Smooth muscle cell of trachea (primary cell): Measurements from ENCODE around the gene ART4. TPM values are rescaled to one million over a fixed set of nuclear protein-coding genes. Genes with fewer than 3 reads are reported as not detected.

Experiments
- total RNA-seq: library from RNA; depleted of rRNA; stranded (reverse); fragments of >200 nt; gene quantifications from 2 replicates; pipeline ENCODE4 v1.2.1, GENCODE V29; 2014

The ART4 gene
- total RNA-seq: 0.44 TPM in 1 of 2 replicates, not detected in the other

DNA sequence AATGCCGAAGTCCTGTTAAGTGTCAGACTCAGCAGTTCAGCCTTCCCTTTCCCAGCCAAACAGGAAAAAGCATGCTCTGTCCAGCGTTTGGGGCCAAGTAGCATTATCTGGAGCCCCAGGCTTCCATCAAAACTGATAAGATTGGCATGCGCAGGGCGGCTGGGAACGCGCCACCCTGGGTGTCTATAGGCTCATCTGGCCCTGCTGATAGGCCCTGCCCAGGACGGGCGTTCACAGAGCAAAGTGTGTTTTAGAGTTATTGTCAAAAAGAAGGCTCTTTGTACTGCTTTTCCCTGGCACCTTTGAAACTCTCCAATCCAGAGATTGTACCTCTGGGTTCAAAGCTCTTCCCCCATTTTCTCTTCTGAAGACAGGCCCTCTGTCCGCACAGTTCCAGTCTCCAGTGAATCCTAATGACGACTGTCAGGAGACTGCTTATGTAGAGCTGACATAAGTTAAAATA lies at the start of gene ART4:
Gene ART4, minus strand, starts transcription at position 102 of the 463 bp plus-strand sequence. CDS start 413 bp downstream, outside the sequence.

GRCh38 chr12:14885718-14886221 lies 42.4 kb upstream of the ART4 start, which contains the start of gene MGP:
Gene MGP (minus strand): TSS chr12:14885854. CDS start chr12:14885791, 63 bp downstream.

DNA sequence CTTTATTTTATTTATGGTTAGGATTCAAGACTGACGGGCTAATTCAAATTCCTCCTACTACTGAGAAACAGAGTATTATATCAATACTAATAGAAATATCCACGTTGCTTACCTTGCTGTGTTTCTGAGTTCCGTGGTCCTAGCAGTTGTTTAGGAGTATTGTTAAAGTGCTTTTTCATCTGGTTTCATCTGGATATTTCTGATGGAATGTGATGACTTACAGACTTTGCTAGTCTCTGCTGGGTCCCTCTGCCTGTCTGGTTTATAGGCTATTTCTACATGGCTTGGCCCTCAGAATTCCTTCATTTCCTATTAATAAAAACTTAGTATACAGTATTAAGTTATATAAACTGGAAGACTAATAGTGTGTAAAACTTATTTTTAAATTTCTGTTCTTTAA lies 29.3 kb downstream of the ART4 start, which contains the start of gene SMCO3:
Gene SMCO3, minus strand, starts transcription at position 169 of the 400 bp plus-strand sequence. CDS start 7,502 bp downstream, outside the sequence.

DNA sequence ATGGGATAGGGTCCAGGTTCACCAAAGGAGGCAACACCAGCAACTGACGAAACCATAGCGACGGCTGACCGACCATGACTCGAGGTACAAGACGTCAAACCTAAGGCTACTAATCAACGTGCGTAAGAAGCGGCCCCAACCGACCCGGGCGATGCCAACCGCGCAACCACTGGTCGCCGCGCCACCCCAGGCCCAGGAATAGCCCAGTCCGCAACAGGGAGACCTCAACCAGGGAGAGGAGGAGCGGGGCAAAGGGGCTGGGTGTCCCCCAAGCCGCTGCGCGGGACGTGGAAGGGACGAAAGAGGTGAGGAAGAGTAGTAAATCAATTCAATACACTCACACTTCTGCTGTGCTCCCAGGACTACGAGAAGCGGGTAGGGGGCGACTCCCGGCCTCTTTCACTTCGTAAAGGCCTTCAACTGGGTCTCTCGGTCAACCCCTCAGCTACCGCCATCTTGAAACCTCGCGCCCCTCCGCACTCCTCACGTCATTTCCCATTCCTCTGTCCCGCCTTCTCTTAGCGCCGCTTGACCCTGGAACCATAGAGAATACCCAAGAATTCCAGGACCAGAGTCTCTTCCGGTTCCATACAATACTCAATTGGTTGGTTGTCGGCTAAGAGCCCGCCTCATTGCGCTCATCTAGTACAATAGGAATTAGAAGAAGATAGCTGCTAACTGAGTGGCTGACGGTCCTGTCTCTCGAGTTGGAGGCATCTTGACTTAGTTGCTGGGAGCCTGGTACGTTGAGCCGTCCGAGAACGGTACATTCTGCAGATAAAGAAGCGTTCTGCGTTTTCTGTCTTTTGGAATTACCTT lies 40.1 kb downstream of the ART4 start, which contains the start of the genes C12orf60 and WBP11:
Gene C12orf60, plus strand, starts transcription at position 660 of the 819 bp plus-strand sequence. CDS start 19,266 bp downstream, outside the sequence.
Gene WBP11, minus strand, starts transcription at position 468 of the 819 bp plus-strand sequence. CDS start 2,095 bp downstream, outside the sequence.

Other genes with a start within 250 kb of the ART4 start
- gene GUCY2C, start 146.9 kb downstream of the ART4 start, total RNA-seq: not detected in 2 replicates
- 10.8 and 10.9 TPM in 2 replicates for gene WBP11, start 40.0 kb downstream of the ART4 start, total RNA-seq
- 0.99 and 1.3 TPM in 2 replicates for gene C12orf60, start 39.9 kb downstream of the ART4 start, total RNA-seq
- gene SMCO3, start 29.3 kb downstream of the ART4 start, total RNA-seq: 0.15 and 0.17 TPM in 2 replicates
- 3.5 and 4.1 TPM in 2 replicates for gene MGP, start 42.3 kb upstream of the ART4 start, total RNA-seq
- gene ERP27, start 95.0 kb upstream of the ART4 start, total RNA-seq: not detected in 2 replicates
- 0.83 and 4.7 TPM in 2 replicates for gene ARHGDIB, start 118.1 kb upstream of the ART4 start, total RNA-seq
- not detected in 2 replicates for gene PDE6H, start 129.5 kb upstream of the ART4 start, total RNA-seq